GM21447 (cell line): Measurements from ENCODE around the gene CD93.

ENCODE experiments used
- ATAC-seq: cut with Tn5 transposase; IDR thresholded peaks from one replicate; pipeline ENCODE4 v1.9.1; 2021; ENCODE audit not compliant: unreplicated experiment

CD93 gene

GRCh38 chr20:23086056-23086566 is at the start of gene CD93:
CD93 (minus strand) TSS chr20:23086324; CDS start chr20:23086192, 132 bp downstream.
- peak; percentile 78 for ATAC-seq

DNA sequence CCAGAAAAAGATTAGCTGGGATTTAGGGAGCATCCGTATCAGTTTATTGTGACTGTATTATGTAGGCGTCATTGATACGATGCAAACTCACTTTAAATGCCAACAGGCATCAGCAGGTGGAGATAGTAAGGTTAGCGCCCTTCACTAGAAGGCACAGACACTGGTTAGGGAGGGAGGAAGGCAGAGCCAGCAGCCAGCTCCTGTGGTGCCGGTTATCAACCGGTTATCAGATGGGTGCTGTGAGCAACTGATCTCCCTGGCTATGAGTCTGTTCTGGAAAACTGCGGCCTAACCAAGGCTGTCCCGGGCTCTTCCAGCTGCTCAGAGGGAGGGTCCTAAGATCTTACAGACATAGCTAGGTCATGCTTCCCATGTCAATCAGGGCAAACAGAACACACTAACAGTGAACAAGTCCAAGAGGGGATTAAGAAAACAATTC is 47.5 kb upstream of the CD93 start:
- no peak for ATAC-seq

DNA sequence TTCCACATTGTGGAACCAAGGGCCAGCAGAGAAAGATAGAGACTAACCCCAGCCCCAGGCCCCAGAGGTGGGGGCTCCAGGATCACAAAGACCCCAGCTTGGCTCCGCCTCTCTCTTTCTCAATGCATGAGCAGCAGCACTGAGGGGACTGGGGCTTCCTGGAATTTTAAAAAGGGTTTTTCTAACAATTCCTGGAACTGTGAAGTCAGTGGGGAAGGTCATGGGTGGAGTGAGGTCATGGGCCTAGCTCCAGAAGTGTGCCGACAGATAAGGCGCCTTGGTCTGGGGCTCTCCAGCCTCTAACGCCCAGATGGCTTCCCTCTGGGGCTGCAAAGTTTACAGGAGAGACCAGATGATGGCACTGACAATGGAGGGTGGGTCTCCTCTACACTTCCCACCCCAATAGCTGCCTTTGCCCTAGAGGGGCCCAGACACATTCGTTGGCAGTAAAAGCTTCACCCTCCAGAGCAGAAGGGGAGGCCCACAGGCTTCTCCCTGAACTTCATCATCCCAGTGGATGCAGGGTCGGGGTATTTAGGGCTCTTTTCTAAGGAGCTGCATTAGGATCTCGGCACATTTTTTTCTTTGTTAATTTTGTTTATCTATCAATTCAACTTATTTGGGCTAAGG is 46.9 kb upstream of the CD93 start:
- no peak for ATAC-seq

GRCh38 chr20:23132293-23132929 is 46.3 kb upstream of the CD93 start:
- no peak for ATAC-seq

DNA sequence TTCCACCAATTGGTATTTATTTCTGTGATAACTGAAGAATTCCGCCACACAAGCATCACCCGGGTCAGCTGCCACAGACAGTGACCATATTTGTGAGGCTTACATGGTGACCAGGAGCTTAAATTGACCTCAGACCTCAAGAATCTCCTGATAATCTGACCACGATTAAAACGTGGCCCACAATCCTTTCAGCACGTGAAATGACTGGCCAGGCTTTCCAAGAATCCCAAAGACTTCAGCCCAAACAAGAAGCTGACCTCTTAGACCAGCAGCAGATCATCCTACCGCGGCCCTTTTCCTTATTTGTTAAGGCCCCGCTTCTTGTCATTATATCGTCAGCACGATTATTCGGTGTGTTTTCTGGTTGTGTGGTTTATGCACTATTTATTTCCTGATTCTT is 45.6 kb upstream of the CD93 start:
- ATAC-seq: no peak

DNA sequence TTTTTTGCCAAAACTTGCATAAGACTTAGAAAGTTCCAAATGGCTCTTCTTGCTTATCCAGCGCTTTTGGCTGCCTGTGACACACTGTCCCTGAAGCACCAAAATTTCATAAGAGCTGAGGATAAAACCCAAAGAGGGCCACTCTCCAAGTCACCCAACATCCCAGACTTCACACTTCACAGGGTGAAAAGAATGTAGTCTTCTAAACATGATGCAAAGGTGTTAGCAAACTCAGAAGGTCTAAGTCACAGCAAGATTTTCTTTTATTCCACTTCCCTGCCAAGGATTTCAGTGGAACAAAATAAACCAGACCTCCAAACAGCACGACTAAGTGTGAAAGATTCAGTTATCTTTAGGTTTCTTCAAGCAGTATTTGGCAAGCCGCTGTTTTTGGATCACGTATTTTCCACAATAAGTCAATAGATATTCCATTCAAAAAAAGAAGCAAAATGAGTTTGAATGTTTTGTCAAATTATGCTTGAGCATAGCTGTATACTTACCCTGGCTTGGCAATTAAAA is 44.6 kb upstream of the CD93 start:
- no peak for ATAC-seq

- ATAC-seq: no peak
Observed at GRCh38 chr20:23129891-23130621, 43.9 kb upstream of the CD93 start.

DNA sequence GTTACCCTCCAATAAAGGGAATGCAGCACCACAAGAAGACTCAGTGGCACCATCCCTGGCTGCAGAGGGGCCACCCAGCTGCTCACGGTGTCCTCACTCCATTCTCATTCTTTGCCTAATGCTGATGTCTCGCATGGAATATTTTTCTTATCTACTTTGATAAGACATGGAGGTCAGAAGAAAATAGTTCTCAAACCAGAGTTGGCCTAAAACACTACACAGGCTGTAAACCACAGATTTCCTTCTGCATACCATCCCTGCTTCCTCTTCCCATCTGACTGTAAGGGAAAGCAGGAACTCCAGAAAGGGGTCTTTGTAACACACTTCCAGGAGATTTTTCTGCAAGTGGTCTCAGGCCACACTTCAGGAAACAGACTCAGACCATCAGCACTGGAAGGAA is 43.1 kb upstream of the CD93 start:
- ATAC-seq: no peak

GRCh38 chr20:23128461-23129125 is 42.5 kb upstream of the CD93 start:
- no peak for ATAC-seq

GRCh38 chr20:23127506-23128279 is 41.6 kb upstream of the CD93 start:
- no peak for ATAC-seq

DNA sequence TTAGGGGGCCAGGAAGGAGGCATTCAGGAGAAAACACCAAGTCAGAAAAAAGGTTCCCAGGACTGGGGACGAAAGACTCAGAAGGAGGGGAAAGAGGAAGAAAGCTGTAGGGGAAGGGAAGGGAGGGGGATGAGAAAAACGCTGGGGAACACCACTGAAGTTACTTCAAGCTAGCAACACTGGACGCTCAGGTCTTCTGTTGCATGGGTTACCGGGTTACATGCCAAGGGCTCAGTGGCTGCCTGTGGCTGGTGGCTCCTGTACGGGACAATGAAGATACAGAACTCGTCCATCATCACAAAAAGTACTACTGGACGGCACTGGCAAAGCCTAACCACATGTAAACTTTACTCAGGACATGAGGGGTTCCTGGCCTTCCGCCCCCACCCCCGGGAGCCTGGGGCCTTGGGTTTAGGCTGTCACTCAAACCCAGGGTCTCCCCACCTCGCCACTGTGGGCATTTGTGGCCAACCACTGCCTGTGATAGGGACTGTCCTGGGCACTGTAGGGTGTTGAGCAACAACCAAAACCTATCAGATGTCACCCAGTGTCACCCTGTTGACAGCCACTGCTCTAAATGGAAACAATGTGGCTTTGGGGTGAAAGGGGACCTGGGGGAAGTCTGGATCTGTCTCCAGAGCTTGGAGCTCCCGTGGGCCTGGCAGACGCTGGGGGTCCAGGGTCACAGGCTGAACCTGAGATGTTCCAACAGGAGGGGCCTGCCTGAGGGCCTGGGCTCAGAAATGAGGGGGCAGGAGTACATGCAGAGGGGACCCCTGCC is 40.3 kb upstream of the CD93 start:
- ATAC-seq: no peak

DNA sequence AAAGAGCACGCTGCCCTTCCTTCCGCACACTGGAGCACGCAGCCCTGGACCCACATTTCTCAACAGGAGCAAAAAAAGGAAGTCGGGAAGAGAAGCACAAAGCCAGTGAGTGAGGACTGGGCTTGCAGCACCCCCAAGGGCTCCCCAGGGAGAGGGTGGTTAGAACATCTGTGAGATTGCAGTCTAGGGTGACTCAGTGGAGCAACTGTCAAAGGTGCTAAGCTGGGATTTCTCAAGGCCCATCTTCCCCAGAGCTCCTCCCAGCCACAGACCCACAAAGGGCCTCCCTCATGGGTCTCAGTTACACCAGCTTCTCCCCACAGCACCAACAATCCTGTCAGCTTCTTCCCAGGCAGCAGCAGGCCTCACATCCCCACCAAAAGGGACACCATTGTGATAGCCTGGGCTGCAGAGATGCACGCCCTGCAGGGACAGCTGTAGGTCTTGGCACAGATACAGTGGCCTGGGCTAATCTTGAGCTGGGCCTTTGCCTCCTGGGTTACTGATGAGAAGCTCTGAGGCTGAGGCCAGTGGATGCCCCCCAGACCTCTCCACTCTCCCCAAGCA is 39.6 kb upstream of the CD93 start:
- peak; percentile 66 for ATAC-seq

GRCh38 chr20:23125159-23125558 is 39.0 kb upstream of the CD93 start:
- no peak for ATAC-seq

DNA sequence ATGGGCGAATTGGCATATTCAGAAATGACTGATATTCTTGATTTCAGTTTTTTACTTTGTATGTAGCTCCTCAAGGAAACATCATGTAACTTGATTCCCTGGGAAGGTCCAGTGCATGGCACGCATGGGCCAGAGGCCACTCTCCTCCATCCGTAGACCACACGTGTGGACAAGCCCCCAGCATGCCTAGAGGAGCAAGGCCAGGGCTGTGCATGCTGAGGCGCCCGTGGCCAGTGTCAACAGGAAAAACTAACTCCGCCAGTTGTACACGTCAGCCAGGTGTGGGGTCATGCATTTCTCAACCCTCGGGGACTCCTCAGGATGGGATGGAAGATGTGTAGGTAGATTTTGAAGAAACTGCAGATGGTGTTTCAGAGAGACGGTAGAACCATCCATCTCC is 37.8 kb upstream of the CD93 start:
- ATAC-seq: no peak

GRCh38 chr20:23122796-23123655 is 36.9 kb upstream of the CD93 start:
- ATAC-seq: no peak

- ATAC-seq: no peak
Observed at GRCh38 chr20:23122321-23122720, 36.2 kb upstream of the CD93 start.

DNA sequence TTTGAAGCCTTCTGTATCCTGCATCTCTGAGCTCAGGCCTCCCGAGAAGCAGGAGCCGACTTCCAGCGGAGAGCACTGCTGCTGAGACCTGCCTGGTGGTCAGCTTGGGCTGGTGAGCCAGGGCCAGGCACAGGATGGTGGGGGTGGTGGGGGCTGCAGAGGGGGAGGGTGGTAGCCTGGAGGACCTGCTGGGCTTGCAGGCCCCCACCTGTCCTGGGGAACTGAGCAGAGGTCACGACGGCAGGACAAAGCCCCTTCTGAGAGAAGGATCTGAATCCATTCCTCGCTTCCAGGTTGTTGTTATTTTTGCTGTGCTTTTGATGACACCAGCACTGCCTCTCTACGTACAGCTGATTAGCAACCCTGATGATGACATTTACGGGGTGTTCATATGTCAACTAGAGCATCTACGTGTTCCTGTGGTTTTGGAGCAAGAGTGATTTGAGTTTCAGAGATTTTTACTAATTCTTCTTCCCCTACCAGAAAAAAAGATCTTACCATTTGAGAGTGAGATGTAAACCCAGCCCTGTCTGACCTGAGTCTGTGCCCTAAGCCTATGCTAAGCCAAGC is 35.7 kb upstream of the CD93 start:
- ATAC-seq: no peak
